Heart left ventricle (tissue), 13 donors: ENCODE results near the gene TMEM178B.

Source experiments
- POLR2A ChIP-seq, 2 donors: fragments of 450-650 bp; IDR thresholded peaks; one replicate each; pipeline ENCODE4 v1.6.1; 2017; ENCODE audit warnings: antibody characterized with exemption in 2 of 2, mild to moderate bottlenecking in 2 of 2, moderate library complexity in 2 of 2
- TF ChIP-seq, protein P1 (sequence below), 12 donors: fragments of 200-600 bp; sonication (generic) in 4 of 12; IDR thresholded peaks; one replicate each; pipeline versions ENCODE4 v1.5.0 to v1.8.0; 2018 to 2022; ENCODE audit warnings: antibody characterized with exemption in 12 of 12, mild to moderate bottlenecking in 5 of 12
- donor health status: ischemic (EF 13 %, LVEDD 7.1; RV severe dilation, severe dysfunction).
- donor health status: DM: no; HTN: yes; CAD: no.
- donor health status: DM: no; HTN: no; CAD: no.
- donor health status: ischemic (EF 25% LVEDD 6.9; RV normal size, moderate dysfunction).
- donor health status: ischemic (EF 25% LVEDD 5.7; RV mildly dilated, moderate dysfunction).
- donor health status: ischemic (EF 35%, LVEDD 5.7; RV mildly dilated, moderate dysfunction).
- donor health status: nonischemic (EF 11% LVEDD 7.7; RV severe dilation, severe dysfunction).
- donor health status: DM: yes; HTN: yes; CAD: no.
- donor health status: PGD.
- donor health status: ischemic (EF 29% LVEDD 5.4; RV normal size, mild dysfunction).
- donor health status: nonischemic (EF 23%, LVEDD 6.1; RV moderate dilation, normal function).

DNA sequence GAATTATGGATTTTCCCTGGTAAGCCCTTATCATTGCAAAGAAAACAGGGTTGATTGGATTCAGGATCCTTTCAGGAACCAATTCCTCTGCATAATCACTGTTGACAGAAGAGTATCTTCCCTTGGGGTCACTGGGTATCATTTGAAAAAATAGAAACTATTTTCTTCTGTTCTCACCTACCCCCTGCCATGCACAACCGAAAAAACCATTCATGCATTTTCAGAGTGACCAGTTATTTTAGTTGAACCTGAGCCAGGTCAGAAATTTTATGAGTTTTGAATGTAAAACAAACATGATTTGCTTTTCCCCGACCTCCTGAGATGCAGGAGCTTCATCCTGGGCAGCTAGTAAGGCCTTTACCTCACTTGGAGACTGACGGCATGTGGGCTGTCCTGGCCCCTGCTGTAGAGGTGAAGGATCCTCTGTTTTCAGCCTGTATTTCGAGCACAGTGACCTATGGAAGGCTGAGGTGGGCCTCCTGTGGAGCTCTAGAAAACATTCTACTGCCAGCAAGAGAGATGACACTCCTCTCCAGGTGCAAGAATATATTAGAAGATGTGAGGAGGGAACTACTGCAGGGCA, 30.1 kb downstream of the TMEM178B start:
- no peak for TF ChIP-seq POLR2A (IDR thresholded peaks at IDR 0.05)
- TF ChIP-seq, protein P1, sequence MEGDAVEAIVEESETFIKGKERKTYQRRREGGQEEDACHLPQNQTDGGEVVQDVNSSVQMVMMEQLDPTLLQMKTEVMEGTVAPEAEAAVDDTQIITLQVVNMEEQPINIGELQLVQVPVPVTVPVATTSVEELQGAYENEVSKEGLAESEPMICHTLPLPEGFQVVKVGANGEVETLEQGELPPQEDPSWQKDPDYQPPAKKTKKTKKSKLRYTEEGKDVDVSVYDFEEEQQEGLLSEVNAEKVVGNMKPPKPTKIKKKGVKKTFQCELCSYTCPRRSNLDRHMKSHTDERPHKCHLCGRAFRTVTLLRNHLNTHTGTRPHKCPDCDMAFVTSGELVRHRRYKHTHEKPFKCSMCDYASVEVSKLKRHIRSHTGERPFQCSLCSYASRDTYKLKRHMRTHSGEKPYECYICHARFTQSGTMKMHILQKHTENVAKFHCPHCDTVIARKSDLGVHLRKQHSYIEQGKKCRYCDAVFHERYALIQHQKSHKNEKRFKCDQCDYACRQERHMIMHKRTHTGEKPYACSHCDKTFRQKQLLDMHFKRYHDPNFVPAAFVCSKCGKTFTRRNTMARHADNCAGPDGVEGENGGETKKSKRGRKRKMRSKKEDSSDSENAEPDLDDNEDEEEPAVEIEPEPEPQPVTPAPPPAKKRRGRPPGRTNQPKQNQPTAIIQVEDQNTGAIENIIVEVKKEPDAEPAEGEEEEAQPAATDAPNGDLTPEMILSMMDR (IDR thresholded peaks at IDR 0.05), result no peak
